CD14-positive monocyte (primary cell): ENCODE measurements around the gene MAP1A. TPM values are rescaled to one million over a fixed set of nuclear protein-coding genes. Genes with fewer than 3 reads are reported as not detected.
A peak's percentile ranks its signal among the peaks of the same experiment; 100 is the strongest.

Experiments used
- DNase-seq, 3 donors: peaks; one replicate each; pipeline ENCODE4 v3.0.0-alpha.2; 2011 to 2022
- H2AFZ ChIP-seq: 2 replicates; pipeline ENCODE4 v1.6.0; 2012; ENCODE audit warnings: mild to moderate bottlenecking, low read depth, low read length, inconsistent platforms; ENCODE audit not compliant: insufficient read depth, poor library complexity, severe bottlenecking
- H3K27ac ChIP-seq, 2 donors: 1 replicate in 1 of 2; 2 replicates in 1 of 2; pipeline ENCODE4 v1.5.1; 2012 to 2013; ENCODE audit warnings: low read length in 2 of 2, control low read depth in 1 of 2, inconsistent platforms in 1 of 2, low read depth in 1 of 2, mild to moderate bottlenecking in 1 of 2
- H3K27me3 ChIP-seq, 2 donors: one replicate each; pipeline versions ENCODE4 v1.6.0 to v1.6.1; 2011 to 2013; ENCODE audit warnings: low read length in 2 of 2; ENCODE audit not compliant: control insufficient read depth in 2 of 2, insufficient read depth in 2 of 2
- H3K36me3 ChIP-seq, 2 donors: replicated peaks in 1 of 2; 1 replicate in 1 of 2; 2 replicates in 1 of 2; pipeline versions ENCODE4 v1.5.1 to v1.6.1; 2012 to 2013; ENCODE audit warnings: low read length in 2 of 2, control low read depth in 1 of 2, inconsistent platforms in 1 of 2, mild to moderate bottlenecking in 1 of 2; ENCODE audit not compliant: insufficient read depth in 2 of 2, control insufficient read depth in 1 of 2
- H3K4me1 ChIP-seq, 2 donors: 1 replicate in 1 of 2; 2 replicates in 1 of 2; pipeline versions ENCODE4 v1.5.1 to v1.6.1; 2012 to 2013; ENCODE audit warnings: low read length in 2 of 2, control low read depth in 1 of 2, inconsistent platforms in 1 of 2, mild to moderate bottlenecking in 1 of 2, moderate library complexity in 1 of 2; ENCODE audit not compliant: insufficient read depth in 2 of 2, control insufficient read depth in 1 of 2
- H3K4me2 ChIP-seq: replicated peaks from 2 replicates; pipeline ENCODE3; 2012; ENCODE audit warnings: low read length, moderate library complexity, mild to moderate bottlenecking; ENCODE audit not compliant: poor library complexity, severe bottlenecking; ENCODE audit errors: extremely low read depth
- H3K4me3 ChIP-seq, 3 experiments: fragments of 200-600 bp in 1 of 3; sonication (generic) in 1 of 3; replicated peaks in 1 of 3; 1 replicate in 2 of 3; 2 replicates in 1 of 3; pipeline ENCODE4 v1.5.1; 2011 to 2013; ENCODE audit warnings: low read length in 3 of 3, mild to moderate bottlenecking in 3 of 3, control low read depth in 2 of 3, low read depth in 2 of 3, inconsistent platforms in 1 of 3, moderate library complexity in 1 of 3
- H3K79me2 ChIP-seq: 2 replicates; pipeline ENCODE4 v1.6.0; 2012; ENCODE audit warnings: mild to moderate bottlenecking, control low read depth, inconsistent platforms, low read length, moderate library complexity; ENCODE audit not compliant: insufficient read depth
- H3K9ac ChIP-seq: 2 replicates; pipeline ENCODE4 v1.6.0; 2017; ENCODE audit warnings: low read length, mild to moderate bottlenecking; ENCODE audit not compliant: insufficient read depth, poor library complexity, severe bottlenecking
- H3K9me3 ChIP-seq, 2 donors: replicated peaks in 1 of 2; 1 replicate in 1 of 2; 2 replicates in 1 of 2; pipeline versions ENCODE4 v1.5.1 to v1.6.1; 2012 to 2013; ENCODE audit warnings: low read length in 2 of 2, control low read depth in 1 of 2; ENCODE audit not compliant: control insufficient read depth in 1 of 2, insufficient read depth in 1 of 2
- H4K20me1 ChIP-seq: 2 replicates; pipeline ENCODE4 v1.6.0; 2012; ENCODE audit warnings: mild to moderate bottlenecking, low read length, control low read depth, moderate library complexity; ENCODE audit not compliant: insufficient read depth
- H3K27ac Mint-ChIP-seq, 7 donors: one replicate each; pipeline ENCODE4 v1.8.0; 2020; ENCODE audit warnings: mild to moderate bottlenecking in 7 of 7, mixed read lengths in 7 of 7, moderate library complexity in 6 of 7, inconsistent platforms in 2 of 7
- H3K27me3 Mint-ChIP-seq, 3 donors: one replicate each; pipeline ENCODE4 v1.8.0; 2021 to 2022; ENCODE audit warnings: low read depth in 3 of 3, mild to moderate bottlenecking in 3 of 3, mixed read lengths in 3 of 3, moderate library complexity in 3 of 3, inconsistent platforms in 1 of 3
- H3K36me3 Mint-ChIP-seq, 2 donors: one replicate each; pipeline ENCODE4 v1.8.0; 2020; ENCODE audit warnings: mixed read lengths in 2 of 2, inconsistent platforms in 1 of 2, mild to moderate bottlenecking in 1 of 2
- H3K4me1 Mint-ChIP-seq: one replicate; pipeline ENCODE4 v1.8.0; 2020; ENCODE audit warnings: mild to moderate bottlenecking, mixed read lengths
- H3K4me3 Mint-ChIP-seq, 2 donors: one replicate each; pipeline ENCODE4 v1.8.0; 2020; ENCODE audit warnings: mild to moderate bottlenecking in 2 of 2, mixed read lengths in 2 of 2, moderate library complexity in 1 of 2
- H3K9me3 Mint-ChIP-seq, 7 donors: one replicate each; pipeline ENCODE4 v1.8.0; 2020 to 2022; ENCODE audit warnings: mixed read lengths in 7 of 7, mild to moderate bottlenecking in 6 of 7, moderate library complexity in 6 of 7, inconsistent platforms in 2 of 7
- CTCF ChIP-seq: fragments of 200-600 bp; IDR thresholded peaks from one replicate; pipeline ENCODE4 v1.8.0; 2022; ENCODE audit warnings: antibody characterized with exemption, mild to moderate bottlenecking
- WGBS: methylation state at CpG from one replicate; pipeline ENCODE4 v1.1.5; 2013; ENCODE audit warnings: missing lambda C conversion rate; ENCODE audit not compliant: insufficient coverage; 5-methylcytosine and 5-hydroxymethylcytosine counted together
- intact Hi-C, 2 donors: fragments of 100-400 bp; cut with micrococcal nuclease; formaldehyde crosslinking; loops; one replicate each; pipeline versions ENCODE4 v1.15.0 to v1.15.1; 2023
- polyA plus RNA-seq, 3 donors: library from polyadenylated mRNA; depleted of rRNA in 1 of 3; unstranded in 2 of 3; stranded (reverse) in 1 of 3; fragments of 300-500 nt in 2 of 3; fragments of >200 nt in 1 of 3; fragmentation: Illumina TruSeq in 2 of 3; gene quantifications; 1 replicate in 2 of 3; 2 replicates in 1 of 3; pipeline ENCODE4 v1.2.3, GENCODE V29; 2012 to 2021

MAP1A gene
- polyA plus RNA-seq, 3 donors = 0.01 to 0.02 TPM; not detected in 1

- Histone ChIP-seq H3K27ac (no peak overlapping the region), H3K27me3 (peaks cover 3 to 25% of the 10 kb centered on the region in 2 donors), H3K36me3 (no peaks in the 10 kb centered on the region), H3K4me3 (peak overlapping the region; percentile 6 to 73 (median 36)), H2AFZ (peak overlapping the region; percentile 85), H3K79me2 (no peaks in the 10 kb centered on the region), H3K9me3 (no peaks in the 10 kb centered on the region), H3K9ac (peak overlapping the region; percentile 60), H3K4me2 (peak overlapping the region; percentile 85), H4K20me1 (no peaks in the 10 kb centered on the region), H3K4me1 (peaks cover 18 to 19% of the 10 kb centered on the region in 2 donors)
- H3K27me3 Mint-ChIP-seq = peaks cover 25 to 33% (median 26%) of the 10 kb centered on the region in 3 donors
- peak overlapping the region; percentile 80 to 91 for H3K4me3 Mint-ChIP-seq
- intact Hi-C loops = loop anchor here in 1 of 2 donors (10.0 kb wide), 1 partner anchor 73 kb away; no protein-coding TSS in a partner anchor
- no peaks in the 10 kb centered on the region for H3K36me3 Mint-ChIP-seq
- 0% methylated on average over 5 of the region's 18 CpGs for WGBS
- DNase-seq = no peak
- peaks cover 0 to 4% (median 0%) of the 10 kb centered on the region in 7 donors for H3K9me3 Mint-ChIP-seq
- peaks cover 32% of the 10 kb centered on the region for H3K4me1 Mint-ChIP-seq
- H3K27ac Mint-ChIP-seq = peak overlapping the region in 1 of 7 donors; percentile 53
- no peak for TF ChIP-seq CTCF
These were observed 871 bp downstream of the MAP1A start for GRCh38 chr15:43518197-43518761.

DNA sequence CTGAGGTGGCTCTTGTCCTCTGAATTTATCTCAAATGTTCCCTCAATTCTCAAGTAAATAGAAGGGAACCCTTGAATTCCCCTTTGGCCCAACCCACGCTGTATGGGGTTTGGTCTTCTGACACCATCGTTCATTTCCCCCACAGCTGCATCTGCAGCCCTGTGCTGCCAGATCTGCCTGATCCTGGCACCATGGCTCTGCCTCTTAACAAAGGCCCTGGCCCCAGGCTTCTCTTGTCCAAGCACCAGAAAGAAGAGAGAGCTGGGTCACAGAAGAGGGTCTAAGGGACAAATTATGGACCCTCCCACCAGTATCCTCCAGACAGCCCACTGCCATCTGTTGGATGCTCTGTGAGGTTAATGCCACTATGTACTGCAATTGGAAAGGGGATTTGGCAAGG, 1.8 kb downstream of the MAP1A start:
- peaks cover 18 to 19% of the 10 kb centered on the region in 2 donors for H3K4me1 ChIP-seq
- H3K9me3 Mint-ChIP-seq = peaks cover 0 to 4% (median 0%) of the 10 kb centered on the region in 7 donors
- H3K36me3 Mint-ChIP-seq = no peaks in the 10 kb centered on the region
- TF ChIP-seq CTCF = no peak
- no peaks in the 10 kb centered on the region for H3K9me3 ChIP-seq
- peaks cover 32% of the 10 kb centered on the region for H3K4me1 Mint-ChIP-seq
- no peaks in the 10 kb centered on the region for H3K36me3 ChIP-seq
- no CpG with 5 or more reads among the region's 2 CpGs for WGBS
- peak overlapping the region in 1 of 2 donors; percentile 91 for H3K4me3 Mint-ChIP-seq
- H2AFZ ChIP-seq = peak overlapping the region; percentile 85
- H3K27me3 Mint-ChIP-seq = peaks cover 25 to 33% (median 26%) of the 10 kb centered on the region in 3 donors
- peaks cover 3 to 25% of the 10 kb centered on the region in 2 donors for H3K27me3 ChIP-seq
- no peak overlapping the region for H3K4me3 ChIP-seq
- no peak overlapping the region for H3K27ac ChIP-seq
- intact Hi-C loops = loop anchor here in 1 of 2 donors (10.0 kb wide), 1 partner anchor 74 kb away; no protein-coding TSS in a partner anchor
- no peak for DNase-seq
- no peaks in the 10 kb centered on the region for H4K20me1 ChIP-seq
- no peak overlapping the region for H3K9ac ChIP-seq
- no peaks in the 10 kb centered on the region for H3K79me2 ChIP-seq
- no peak overlapping the region for H3K27ac Mint-ChIP-seq
- H3K4me2 ChIP-seq = no peak overlapping the region
